GM21825 (cell line): ENCODE measurements around the gene PPDPF.
"Not testable (repeated sequence)": the region's sequence is repeated elsewhere in the genome, so short reads cannot be mapped to it uniquely, and the experiment has no call there.

Source experiments
- ATAC-seq: cut with Tn5 transposase; IDR thresholded peaks from one replicate; pipeline ENCODE4 v1.9.1; 2021; ENCODE audit warnings: mild to moderate bottlenecking, moderate library complexity; ENCODE audit not compliant: unreplicated experiment

The PPDPF gene

GRCh38 chr20:63547725-63548480 is 27.3 kb downstream of the PPDPF start, which contains the start of gene SRMS:
SRMS (minus strand) TSS chr20:63547749; CDS start chr20:63547463, 286 bp downstream.
- no peak for ATAC-seq

GRCh38 chr20:63548542-63548941 is 28.0 kb downstream of the PPDPF start:
- no peak for ATAC-seq

- ATAC-seq, result no peak
These were observed 28.5 kb downstream of the PPDPF start for GRCh38 chr20:63549019-63549418.

- no peak for ATAC-seq
These were observed 29.2 kb downstream of the PPDPF start for GRCh38 chr20:63549679-63550282.

GRCh38 chr20:63551068-63551467 is 30.5 kb downstream of the PPDPF start:
- no peak for ATAC-seq

- ATAC-seq, result peak; percentile 22
These were observed 32.1 kb downstream of the PPDPF start for GRCh38 chr20:63552481-63553249.

- peak; percentile 41 for ATAC-seq
These were observed 32.8 kb downstream of the PPDPF start for GRCh38 chr20:63553251-63553932.

- peak; percentile 20 for ATAC-seq
These were observed 33.3 kb downstream of the PPDPF start, which contains the start of gene FNDC11 for GRCh38 chr20:63553933-63554290. FNDC11 (plus strand) TSS chr20:63554159; CDS start chr20:63555664, 1,505 bp downstream.

GRCh38 chr20:63554361-63555278 is 34.1 kb downstream of the PPDPF start:
- peak; percentile 9 for ATAC-seq

- no peak for ATAC-seq
These were observed 35.3 kb downstream of the PPDPF start for GRCh38 chr20:63555661-63556381.

GRCh38 chr20:63556873-63557478 is 36.4 kb downstream of the PPDPF start:
- ATAC-seq, result no peak

GRCh38 chr20:63557481-63557891 is 36.9 kb downstream of the PPDPF start:
- ATAC-seq, result no peak

- ATAC-seq, result no peak
These were observed 38.4 kb downstream of the PPDPF start for GRCh38 chr20:63558804-63559484.

GRCh38 chr20:63559485-63560332 is 39.1 kb downstream of the PPDPF start:
- not testable (repeated sequence) for ATAC-seq

- no peak for ATAC-seq
These were observed 39.8 kb downstream of the PPDPF start for GRCh38 chr20:63560333-63560805.

GRCh38 chr20:63560856-63561609 is 40.5 kb downstream of the PPDPF start:
- ATAC-seq, result no peak
